Uterus (tissue), 2 donors: ENCODE data around the gene FAM3D.

Source experiments
- CTCF ChIP-seq, 4 experiments: fragments of 200-600 bp in 2 of 4; fragments of 450-650 bp in 2 of 4; sonication (generic) in 2 of 4; IDR thresholded peaks; one replicate each; pipeline ENCODE4 v1.5.1; 2016 to 2019; ENCODE audit warnings: antibody characterized with exemption in 4 of 4, mild to moderate bottlenecking in 2 of 4, moderate library complexity in 1 of 4
- POLR2A ChIP-seq, 2 donors: fragments of 450-650 bp; IDR thresholded peaks; one replicate each; pipeline ENCODE4 v1.6.1; 2016; ENCODE audit warnings: antibody characterized with exemption in 2 of 2, mild to moderate bottlenecking in 1 of 2, moderate library complexity in 1 of 2

- TF ChIP-seq POLR2A (IDR thresholded peaks at IDR 0.05) (no peak), CTCF (IDR thresholded peaks at IDR 0.05) (no peak)
Observed at GRCh38 chr3:58668247-58668646, 1.7 kb upstream of the FAM3D start.
